MCF 10A (cell line): ENCODE results near the gene COL23A1. TPM values are rescaled to one million over a fixed set of nuclear protein-coding genes. Genes with fewer than 3 reads are reported as not detected.

Experiments used
- BruUV-seq: library from RNA; stranded (reverse); fragments of 400-500 nt; replicated peaks from 2 replicates; lab custom pipeline; 2021; lab: Mats Ljungman, UMichigan
- CTCF ChIA-PET: fragments of 300-600 bp; sonication (Branson Sonifier 250); formaldehyde crosslinking; extraction: SDS; loops from one replicate; lab custom pipeline; 2021; ENCODE audit warnings: antibody characterized with exemption, inconsistent platforms; lab: Yijun Ruan, JAX
- POLR2A ChIA-PET: fragments of 300-600, 350-650 bp; sonication (Branson Sonifier 250); formaldehyde crosslinking; extraction: SDS; loops from one replicate; lab custom pipeline; 2020; ENCODE audit warnings: antibody characterized with exemption, inconsistent platforms; lab: Yijun Ruan, JAX
- DNase-seq: peaks from one replicate; pipeline ENCODE4 v3.0.0-alpha.2; 2018; ENCODE audit not compliant: unreplicated experiment
- H3K27ac Mint-ChIP-seq: one replicate; pipeline ENCODE4 v1.8.0; 2022; ENCODE audit warnings: mild to moderate bottlenecking, low read depth, mixed read lengths; ENCODE audit not compliant: unreplicated experiment
- H3K27me3 Mint-ChIP-seq: one replicate; pipeline ENCODE4 v1.8.0; 2022; ENCODE audit warnings: mixed read lengths; ENCODE audit not compliant: insufficient read depth, unreplicated experiment
- H3K36me3 Mint-ChIP-seq: one replicate; pipeline ENCODE4 v1.8.0; 2022; ENCODE audit warnings: mild to moderate bottlenecking, moderate library complexity, mixed read lengths; ENCODE audit not compliant: insufficient read depth, unreplicated experiment
- H3K4me1 Mint-ChIP-seq: one replicate; pipeline ENCODE4 v1.8.0; 2022; ENCODE audit warnings: mixed read lengths; ENCODE audit not compliant: insufficient read depth, unreplicated experiment
- H3K4me3 Mint-ChIP-seq: one replicate; pipeline ENCODE4 v1.8.0; 2022; ENCODE audit warnings: mild to moderate bottlenecking, moderate library complexity, mixed read lengths; ENCODE audit not compliant: unreplicated experiment
- H3K9me3 Mint-ChIP-seq: one replicate; pipeline ENCODE4 v1.8.0; 2022; ENCODE audit warnings: mixed read lengths; ENCODE audit not compliant: unreplicated experiment
- intact Hi-C: fragments of 100-400 bp; cut with micrococcal nuclease; formaldehyde crosslinking; loops from 2 replicates; pipeline ENCODE4 v1.14.1; 2022
- total RNA-seq: library from RNA; stranded (reverse); gene quantifications from 2 replicates; pipeline ENCODE4 v1.2.3, GENCODE V29; 2022
- TF ChIP-seq, protein P1 (sequence below): fragments of 200-600 bp; IDR thresholded peaks from one replicate; pipeline ENCODE4 v1.8.0; 2022; ENCODE audit warnings: antibody characterized with exemption, mild to moderate bottlenecking; ENCODE audit not compliant: unreplicated experiment

Gene COL23A1
- total RNA-seq, 1 experiment from 2014 or later: not detected

DNA sequence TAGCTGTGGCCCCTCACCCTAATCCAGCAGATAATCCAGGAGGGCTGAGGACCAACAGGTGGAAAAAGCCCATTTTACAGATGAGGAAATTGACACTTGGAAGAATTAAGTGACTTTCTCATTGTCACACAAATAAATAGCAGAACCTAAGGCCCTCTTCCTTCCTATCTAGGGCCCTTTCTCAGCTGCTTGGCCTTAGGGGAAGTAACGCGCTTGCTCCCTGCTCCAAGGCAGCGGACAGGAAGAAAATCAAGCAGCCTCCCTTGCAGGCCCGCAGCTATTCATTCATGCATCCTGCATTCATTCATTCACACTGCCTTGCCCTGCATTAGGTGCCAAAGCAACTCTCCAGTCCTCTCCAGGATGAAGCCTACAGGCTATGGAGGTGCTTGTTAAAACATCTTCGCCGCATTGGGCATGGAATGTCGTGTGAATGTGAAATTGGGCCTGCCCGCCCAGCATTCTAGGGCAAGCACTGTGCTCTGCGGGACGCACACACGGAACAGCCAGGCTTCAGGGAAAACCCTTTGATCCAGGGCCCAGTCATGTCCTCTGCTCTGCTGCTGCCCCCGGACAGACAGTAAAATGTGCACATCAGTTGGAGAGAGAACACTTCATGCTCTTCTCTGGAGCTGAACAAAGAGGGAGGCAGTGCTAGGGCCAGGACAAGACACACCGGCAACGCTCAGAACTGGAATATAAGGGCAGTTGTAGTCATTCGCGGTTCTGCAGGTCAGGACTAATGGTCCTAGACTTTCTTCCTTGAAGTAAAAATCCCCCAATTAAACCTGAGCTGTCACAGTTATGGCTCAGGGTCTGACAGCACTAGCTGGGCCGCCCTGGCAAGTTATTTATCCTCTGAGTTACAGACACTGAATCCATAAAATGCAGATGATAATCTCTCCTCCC lies 166.0 kb downstream of the COL23A1 start:
- Mint-ChIP-seq H3K36me3 (no peaks in the 10 kb centered on the region), H3K27ac (no peak overlapping the region), H3K4me1 (peaks cover 6% of the 10 kb centered on the region), H3K4me3 (no peak overlapping the region), H3K9me3 (no peaks in the 10 kb centered on the region), H3K27me3 (no peaks in the 10 kb centered on the region)
- DNase-seq: no peak
- CTCF ChIA-PET: interaction anchor here (0.7 kb wide), 1 partner anchor 96 kb away, joined by 3 read pairs; no protein-coding TSS in a partner anchor
- POLR2A ChIA-PET: no interaction called here
- no TSS peak for BruUV-seq
- TF ChIP-seq, protein P1, sequence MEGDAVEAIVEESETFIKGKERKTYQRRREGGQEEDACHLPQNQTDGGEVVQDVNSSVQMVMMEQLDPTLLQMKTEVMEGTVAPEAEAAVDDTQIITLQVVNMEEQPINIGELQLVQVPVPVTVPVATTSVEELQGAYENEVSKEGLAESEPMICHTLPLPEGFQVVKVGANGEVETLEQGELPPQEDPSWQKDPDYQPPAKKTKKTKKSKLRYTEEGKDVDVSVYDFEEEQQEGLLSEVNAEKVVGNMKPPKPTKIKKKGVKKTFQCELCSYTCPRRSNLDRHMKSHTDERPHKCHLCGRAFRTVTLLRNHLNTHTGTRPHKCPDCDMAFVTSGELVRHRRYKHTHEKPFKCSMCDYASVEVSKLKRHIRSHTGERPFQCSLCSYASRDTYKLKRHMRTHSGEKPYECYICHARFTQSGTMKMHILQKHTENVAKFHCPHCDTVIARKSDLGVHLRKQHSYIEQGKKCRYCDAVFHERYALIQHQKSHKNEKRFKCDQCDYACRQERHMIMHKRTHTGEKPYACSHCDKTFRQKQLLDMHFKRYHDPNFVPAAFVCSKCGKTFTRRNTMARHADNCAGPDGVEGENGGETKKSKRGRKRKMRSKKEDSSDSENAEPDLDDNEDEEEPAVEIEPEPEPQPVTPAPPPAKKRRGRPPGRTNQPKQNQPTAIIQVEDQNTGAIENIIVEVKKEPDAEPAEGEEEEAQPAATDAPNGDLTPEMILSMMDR: no peak
- intact Hi-C loops: no loop called here

DNA sequence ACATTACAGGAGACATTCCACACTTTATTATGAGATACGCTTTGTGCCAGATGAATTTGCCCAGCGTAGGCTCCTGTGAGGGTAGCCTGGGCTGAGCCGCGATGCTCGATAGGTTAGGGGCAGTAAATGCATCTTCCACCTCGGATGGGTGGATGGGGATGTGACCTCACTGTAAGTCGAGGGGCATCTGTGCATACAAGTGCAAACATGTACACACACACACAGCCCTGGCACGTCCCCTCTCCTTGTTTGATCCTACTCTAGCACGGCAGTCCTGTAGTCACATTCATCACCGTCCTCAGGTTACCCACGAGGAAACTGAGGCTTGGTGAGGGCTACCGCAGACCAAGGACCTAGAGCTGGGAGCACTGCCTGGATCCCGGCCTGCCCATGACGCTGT lies 166.8 kb downstream of the COL23A1 start:
- intact Hi-C loops: no loop called here
- H3K27me3 Mint-ChIP-seq: no peaks in the 10 kb centered on the region
- DNase-seq: no peak
- ChIA-PET CTCF (interaction anchor here (0.7 kb wide), 1 partner anchor 97 kb away, joined by 3 read pairs; no protein-coding TSS in a partner anchor), POLR2A (no interaction called here)
- H3K9me3 Mint-ChIP-seq: no peaks in the 10 kb centered on the region
- TF ChIP-seq, protein P1: no peak
- H3K4me1 Mint-ChIP-seq: no peaks in the 10 kb centered on the region
- H3K36me3 Mint-ChIP-seq: no peaks in the 10 kb centered on the region
- no TSS peak for BruUV-seq
- no peak overlapping the region for H3K27ac Mint-ChIP-seq
- H3K4me3 Mint-ChIP-seq: no peak overlapping the region

DNA sequence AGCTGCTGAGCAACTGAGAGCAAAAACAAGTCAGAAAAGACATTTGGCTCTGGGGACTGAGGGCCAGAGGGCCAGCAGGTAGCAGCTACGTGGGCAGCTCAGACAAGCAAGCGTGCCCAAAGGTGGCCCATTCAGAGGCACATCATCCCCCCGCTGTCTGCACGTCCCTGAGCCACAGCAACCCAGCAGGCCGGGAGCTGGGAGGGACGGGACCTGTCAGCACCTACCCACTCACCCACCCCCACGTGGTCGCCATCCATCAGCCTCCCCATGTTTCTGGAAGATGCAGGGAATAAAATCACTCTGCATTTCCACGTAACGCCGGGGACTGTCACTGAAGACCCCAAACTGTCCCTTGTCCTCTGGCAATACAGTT lies 167.8 kb downstream of the COL23A1 start:
- no TSS peak for BruUV-seq
- Mint-ChIP-seq H3K4me1 (no peaks in the 10 kb centered on the region), H3K27ac (no peak overlapping the region), H3K9me3 (no peaks in the 10 kb centered on the region), H3K36me3 (no peaks in the 10 kb centered on the region), H3K27me3 (no peaks in the 10 kb centered on the region), H3K4me3 (no peak overlapping the region)
- TF ChIP-seq, protein P1: no peak
- no peak for DNase-seq
- intact Hi-C loops: no loop called here
- POLR2A ChIA-PET: no interaction called here
- CTCF ChIA-PET: interaction anchor here (1.0 kb wide), 1 partner anchor 17 kb away, joined by 4 read pairs; no protein-coding TSS in a partner anchor

DNA sequence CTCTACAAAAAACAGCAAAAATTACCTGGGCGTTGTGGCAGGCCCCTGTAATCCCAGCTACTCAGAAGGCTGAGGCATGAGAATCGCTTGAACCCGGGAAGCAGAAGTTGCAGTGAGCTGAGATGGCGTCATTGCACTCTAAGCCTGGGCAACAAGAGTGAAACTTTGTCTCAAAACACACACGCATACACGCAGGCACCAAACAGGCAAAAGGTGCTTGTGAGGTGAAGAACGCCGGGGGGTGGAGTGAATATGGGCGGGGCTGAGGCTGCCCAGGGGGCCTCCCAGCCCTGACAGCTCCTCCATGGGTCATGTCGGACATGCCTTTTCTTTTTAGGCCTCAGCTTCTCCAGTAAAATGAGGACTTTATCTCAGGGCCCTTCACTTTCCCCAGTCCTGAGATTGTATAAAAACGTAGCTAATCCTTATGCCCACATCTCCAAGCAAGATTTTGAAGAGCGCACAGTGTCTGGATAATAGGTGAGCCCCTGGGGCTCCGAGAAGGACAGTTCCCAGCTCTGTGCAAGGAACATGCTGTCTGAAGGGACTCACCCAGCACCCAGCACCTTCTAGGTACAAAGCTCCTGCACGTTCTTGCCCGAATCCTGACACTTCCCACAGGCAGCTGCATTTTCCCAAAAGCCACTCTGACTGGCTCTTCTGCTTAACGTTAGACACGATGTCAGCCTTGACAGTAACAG lies 168.3 kb downstream of the COL23A1 start:
- ChIA-PET POLR2A (interaction anchor here (1.1 kb wide), 1 partner anchor 16 kb away, joined by 3 read pairs; no protein-coding TSS in a partner anchor), CTCF (interaction anchor here (1.0 kb wide), 1 partner anchor 16 kb away, joined by 4 read pairs; no protein-coding TSS in a partner anchor)
- intact Hi-C loops: no loop called here
- Mint-ChIP-seq H3K9me3 (no peaks in the 10 kb centered on the region), H3K36me3 (no peaks in the 10 kb centered on the region), H3K4me1 (peaks cover 3% of the 10 kb centered on the region), H3K27ac (no peak overlapping the region), H3K4me3 (no peak overlapping the region), H3K27me3 (no peaks in the 10 kb centered on the region)
- DNase-seq: no peak
- TF ChIP-seq, protein P1: no peak
- no TSS peak for BruUV-seq
